ENCODE results near the gene CNOT1. TPM values are rescaled to one million over a fixed set of nuclear protein-coding genes. Genes with fewer than 3 reads are reported as not detected.
"Not testable (repeated sequence)": the region's sequence is repeated elsewhere in the genome, so short reads cannot be mapped to it uniquely, and the experiment has no call there.

Gene CNOT1
- total and polyA plus RNA-seq, 2 donors, result 74.4 to 141 TPM

DNA sequence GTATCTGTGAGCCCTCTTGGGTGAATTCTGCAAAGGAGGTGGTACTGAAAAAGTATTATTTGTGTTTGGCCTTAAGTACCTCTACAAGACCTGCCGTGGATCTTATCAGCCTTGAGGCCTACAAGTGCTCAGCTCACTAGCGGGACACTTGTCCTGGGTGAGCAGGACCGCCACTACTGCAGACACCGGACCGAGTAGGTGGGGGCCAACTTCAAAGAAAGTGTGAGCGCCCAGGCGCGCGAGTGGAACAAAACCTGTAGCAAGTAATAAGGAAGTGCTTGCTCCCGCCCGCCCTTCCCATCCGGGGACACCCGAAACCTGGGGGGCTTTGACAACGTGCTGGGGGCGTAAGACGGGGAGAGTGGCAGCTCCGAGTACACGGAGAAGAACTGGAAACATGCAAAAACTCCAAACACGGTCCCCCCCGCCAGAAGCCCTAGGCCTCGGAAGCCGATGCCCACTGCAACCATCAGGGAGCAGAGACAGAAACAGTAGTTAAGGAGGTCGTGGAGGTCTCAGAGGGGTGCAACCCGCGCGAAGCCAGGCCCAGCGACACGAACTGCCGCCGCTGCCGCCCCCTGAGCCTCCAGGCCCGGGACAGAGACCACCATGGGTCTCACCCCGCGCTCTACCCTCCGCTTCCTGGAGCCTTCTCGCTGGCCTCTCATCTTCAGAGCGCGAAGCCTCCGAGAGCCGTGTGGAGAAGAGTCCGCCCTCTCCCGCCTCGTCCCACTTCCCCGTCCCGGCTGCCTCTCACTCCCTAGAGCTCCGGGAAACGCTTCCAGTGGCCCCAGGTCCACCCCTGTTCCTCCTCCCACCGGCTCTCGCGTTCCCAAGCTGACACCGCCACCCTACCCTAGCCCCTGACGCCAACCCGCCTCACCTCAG is 537 bp downstream of the CNOT1 start:
- Histone ChIP-seq H3K27ac (ENCODE audit: low read depth) (peak overlapping the region; percentile 96), H3K4me1 (ENCODE audit: insufficient read depth) (peaks cover 2% of the 10 kb centered on the region), H3K4me3 (ENCODE audit: low read depth, low read length) (peak overlapping the region; percentile 70), H3K36me3 (ENCODE audit: insufficient read depth) (no peaks in the 10 kb centered on the region)
- under 1% methylated on average over 53 of the region's 53 CpGs for WGBS
- DNase-seq (ENCODE audit: extremely low spot score), result no peak

DNA sequence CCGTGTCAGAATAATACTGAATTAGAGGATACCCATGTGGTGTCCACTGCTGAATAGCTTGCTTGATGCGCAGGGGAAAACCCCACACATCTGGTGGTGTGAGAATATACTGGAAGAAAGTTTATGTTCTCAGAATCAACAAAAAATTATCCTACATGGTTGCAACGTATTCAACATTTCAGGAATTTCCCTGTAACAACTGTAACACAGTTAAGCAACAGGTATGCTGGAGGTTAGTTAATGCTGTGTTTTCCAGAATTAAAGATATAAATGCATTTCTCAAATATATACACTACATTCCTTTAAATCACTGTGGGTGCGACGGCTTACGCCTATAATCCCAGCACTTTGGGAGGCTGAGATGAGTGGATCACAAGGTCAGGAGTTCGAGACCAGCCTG is 5.4 kb downstream of the CNOT1 start:
- H3K4me1 ChIP-seq (ENCODE audit: insufficient read depth), result peaks cover 2% of the 10 kb centered on the region
- peaks cover 2% of the 10 kb centered on the region for H3K36me3 ChIP-seq (ENCODE audit: insufficient read depth)
- H3K4me3 ChIP-seq (ENCODE audit: low read depth, low read length), result no peak overlapping the region
- H3K27ac ChIP-seq (ENCODE audit: low read depth), result no peak overlapping the region
- WGBS, result 91% methylated on average over 7 of the region's 7 CpGs
- no peak for DNase-seq (ENCODE audit: extremely low spot score)

DNA sequence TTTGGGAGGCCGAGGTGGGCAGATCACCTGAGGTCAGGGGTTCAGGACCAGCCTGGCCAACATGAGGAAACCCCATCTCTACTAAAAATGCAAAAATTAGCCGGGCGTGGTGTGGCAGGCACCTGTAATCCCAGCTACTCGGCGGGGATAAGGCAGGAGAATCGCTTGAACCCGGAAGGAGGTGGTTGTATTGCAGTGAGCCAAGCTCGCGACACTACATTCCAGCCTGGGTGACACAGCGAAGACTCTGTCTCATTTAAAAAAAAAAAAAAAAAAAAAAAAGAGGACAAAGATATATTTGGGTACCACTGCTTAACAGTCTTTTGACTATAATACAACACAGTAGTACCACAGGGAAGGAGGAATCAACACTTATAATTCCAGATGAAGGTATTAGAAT is 9.2 kb downstream of the CNOT1 start:
- H3K4me1 ChIP-seq (ENCODE audit: insufficient read depth), result no peaks in the 10 kb centered on the region
- H3K4me3 ChIP-seq (ENCODE audit: low read depth, low read length), result no peak overlapping the region
- H3K36me3 ChIP-seq (ENCODE audit: insufficient read depth), result peaks cover 10% of the 10 kb centered on the region
- no peak overlapping the region for H3K27ac ChIP-seq (ENCODE audit: low read depth)
- 93% methylated on average over 10 of the region's 10 CpGs for WGBS
- DNase-seq (ENCODE audit: extremely low spot score), result no peak

DNA sequence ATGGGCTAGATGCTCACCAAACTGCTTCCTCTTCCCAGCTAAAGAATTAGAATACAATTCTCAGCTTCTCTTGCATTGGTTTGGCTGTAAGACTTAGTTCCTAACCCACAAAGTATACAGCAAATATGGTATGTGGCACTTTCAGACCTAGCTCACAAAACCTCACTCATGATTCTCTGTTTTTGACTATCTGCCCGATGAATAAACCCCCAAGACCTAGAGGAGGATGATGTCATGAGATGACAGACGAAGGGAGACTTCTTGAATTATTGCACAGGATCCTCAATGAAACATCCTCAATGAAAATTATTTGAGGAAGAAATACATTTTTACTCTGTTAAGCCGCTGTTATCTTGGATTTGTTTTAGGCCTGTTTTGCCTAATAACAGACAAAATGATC is 14.3 kb downstream of the CNOT1 start:
- Histone ChIP-seq H3K4me3 (ENCODE audit: low read depth, low read length) (no peak overlapping the region), H3K27ac (ENCODE audit: low read depth) (no peak overlapping the region), H3K36me3 (ENCODE audit: insufficient read depth) (peaks cover 10% of the 10 kb centered on the region), H3K4me1 (ENCODE audit: insufficient read depth) (no peaks in the 10 kb centered on the region)
- DNase-seq (ENCODE audit: extremely low spot score), result no peak
- WGBS, result 64% methylated on average over 3 of the region's 3 CpGs

DNA sequence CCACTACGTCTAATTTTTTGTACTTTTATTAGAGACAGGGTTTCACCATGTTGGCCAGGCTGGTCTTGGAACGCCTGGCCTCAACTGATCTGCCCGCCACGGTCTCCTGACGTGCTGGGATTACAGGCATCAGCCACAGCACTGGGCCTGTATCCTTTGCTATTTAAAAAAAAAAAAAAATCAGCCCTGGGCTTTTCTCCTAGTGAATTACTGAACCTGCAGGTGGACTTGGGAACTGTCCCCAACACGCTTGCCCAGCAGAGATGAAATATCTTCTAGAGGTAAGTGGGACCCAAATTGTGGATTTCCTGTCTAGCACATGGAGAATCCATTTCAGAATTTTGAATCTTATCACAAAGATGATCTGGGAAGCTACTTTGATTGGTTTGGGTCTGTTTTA is 14.8 kb downstream of the CNOT1 start:
- 93% methylated on average over 6 of the region's 6 CpGs for WGBS
- peaks cover 10% of the 10 kb centered on the region for H3K36me3 ChIP-seq (ENCODE audit: insufficient read depth)
- H3K27ac ChIP-seq (ENCODE audit: low read depth), result no peak overlapping the region
- H3K4me3 ChIP-seq (ENCODE audit: low read depth, low read length), result no peak overlapping the region
- no peaks in the 10 kb centered on the region for H3K4me1 ChIP-seq (ENCODE audit: insufficient read depth)
- no peak for DNase-seq (ENCODE audit: extremely low spot score)

DNA sequence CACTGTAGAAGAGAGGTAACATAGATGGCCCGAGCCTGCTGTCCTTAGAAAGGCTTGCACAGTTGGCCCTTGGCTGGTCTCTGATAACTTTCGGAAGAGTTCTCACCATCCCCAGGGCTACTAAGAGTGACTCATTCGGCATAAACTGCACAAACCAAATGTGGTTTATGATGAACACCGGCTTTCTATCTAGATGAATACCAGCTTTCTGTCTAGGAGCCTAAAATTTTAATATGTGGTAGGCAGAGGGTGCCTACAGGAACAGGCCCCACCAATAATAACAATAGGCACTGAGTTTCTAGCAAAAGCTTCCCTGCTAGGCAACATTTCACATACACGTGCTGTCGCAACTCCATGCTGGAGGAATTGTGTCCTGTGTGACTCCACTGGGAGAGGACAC is 15.4 kb downstream of the CNOT1 start:
- DNase-seq (ENCODE audit: extremely low spot score), result no peak
- H3K36me3 ChIP-seq (ENCODE audit: insufficient read depth), result peaks cover 10% of the 10 kb centered on the region
- WGBS, result 82% methylated on average over 6 of the region's 6 CpGs
- H3K4me1 ChIP-seq (ENCODE audit: insufficient read depth), result no peaks in the 10 kb centered on the region
- no peak overlapping the region for H3K4me3 ChIP-seq (ENCODE audit: low read depth, low read length)
- no peak overlapping the region for H3K27ac ChIP-seq (ENCODE audit: low read depth)

DNA sequence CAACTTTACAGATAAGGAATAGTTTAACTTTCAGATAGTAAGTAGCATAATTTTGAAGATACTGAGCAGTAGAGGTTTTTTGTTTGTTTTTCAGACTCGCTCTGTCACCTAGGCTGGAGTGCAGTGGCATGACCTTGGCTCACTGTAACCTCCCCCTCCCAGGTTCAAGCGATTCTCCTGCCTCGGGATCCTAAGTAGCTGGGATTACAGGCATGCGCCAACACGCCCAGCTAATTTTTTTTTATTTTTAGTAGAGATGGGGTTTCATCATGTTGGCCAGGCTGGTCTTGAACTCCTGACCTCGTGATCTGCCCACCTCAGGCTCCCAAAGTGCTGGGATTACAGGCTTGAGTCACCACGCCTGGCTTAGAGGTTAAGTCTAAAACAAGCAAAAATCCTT is 16.7 kb downstream of the CNOT1 start:
- H3K27ac ChIP-seq (ENCODE audit: low read depth); DNase-seq (ENCODE audit: extremely low spot score); H3K4me1 ChIP-seq (ENCODE audit: insufficient read depth); H3K4me3 ChIP-seq (ENCODE audit: low read depth, low read length); H3K36me3 ChIP-seq (ENCODE audit: insufficient read depth): not testable (repeated sequence)
- WGBS, result 86% methylated on average over 7 of the region's 7 CpGs

DNA sequence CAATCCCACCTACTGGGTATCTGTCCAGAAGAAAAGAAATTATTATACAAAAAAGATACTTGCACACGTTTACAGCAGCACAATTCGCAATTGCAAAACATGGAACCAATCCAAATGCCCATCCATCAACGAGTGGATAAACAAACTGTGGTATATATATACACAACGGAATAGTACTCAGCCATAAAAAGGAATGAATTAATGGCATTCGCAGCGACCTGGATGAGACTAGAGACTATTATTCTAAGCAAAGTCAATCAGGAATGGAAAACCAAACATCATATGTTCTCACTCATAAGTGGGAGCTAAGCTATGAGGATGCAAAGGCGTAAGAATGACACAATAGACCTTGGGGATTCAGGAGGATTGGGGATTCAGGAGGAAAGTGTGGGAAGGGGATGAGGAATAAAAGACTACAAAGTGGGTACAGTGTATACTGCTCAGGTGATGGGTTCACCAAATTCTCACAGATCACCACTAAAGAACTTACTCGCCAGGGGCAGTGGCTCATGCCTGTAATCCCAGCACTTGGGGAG is 21.0 kb downstream of the CNOT1 start:
- 88% methylated on average over 8 of the region's 8 CpGs for WGBS
- Histone ChIP-seq H3K4me1 (ENCODE audit: insufficient read depth) (no peaks in the 10 kb centered on the region), H3K36me3 (ENCODE audit: insufficient read depth) (peaks cover 2% of the 10 kb centered on the region), H3K4me3 (ENCODE audit: low read depth, low read length) (no peak overlapping the region), H3K27ac (ENCODE audit: low read depth) (no peak overlapping the region)
- no peak for DNase-seq (ENCODE audit: extremely low spot score)

DNA sequence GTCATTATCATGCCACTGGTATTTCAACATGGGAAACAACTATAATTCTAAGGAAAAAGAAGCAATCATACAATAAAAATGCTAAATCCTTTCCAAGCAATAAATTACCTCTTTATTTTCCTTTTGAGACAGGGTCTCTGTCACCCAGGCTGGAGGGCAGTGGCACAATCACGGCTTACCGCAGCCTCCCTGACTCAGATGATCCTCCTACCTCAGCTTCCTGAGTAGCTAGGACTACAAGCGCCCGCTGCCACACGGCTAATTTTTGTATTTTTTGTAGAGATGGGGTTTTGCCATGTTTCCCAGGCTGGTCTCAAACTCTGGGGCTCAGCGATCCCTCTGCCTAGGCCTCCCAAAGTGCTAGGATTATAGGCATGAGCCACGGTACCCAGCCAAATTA is 24.1 kb downstream of the CNOT1 start:
- no peaks in the 10 kb centered on the region for H3K36me3 ChIP-seq (ENCODE audit: insufficient read depth)
- no peak overlapping the region for H3K27ac ChIP-seq (ENCODE audit: low read depth)
- no peak overlapping the region for H3K4me3 ChIP-seq (ENCODE audit: low read depth, low read length)
- 95% methylated on average over 7 of the region's 7 CpGs for WGBS
- no peak for DNase-seq (ENCODE audit: extremely low spot score)
- no peaks in the 10 kb centered on the region for H3K4me1 ChIP-seq (ENCODE audit: insufficient read depth)

DNA sequence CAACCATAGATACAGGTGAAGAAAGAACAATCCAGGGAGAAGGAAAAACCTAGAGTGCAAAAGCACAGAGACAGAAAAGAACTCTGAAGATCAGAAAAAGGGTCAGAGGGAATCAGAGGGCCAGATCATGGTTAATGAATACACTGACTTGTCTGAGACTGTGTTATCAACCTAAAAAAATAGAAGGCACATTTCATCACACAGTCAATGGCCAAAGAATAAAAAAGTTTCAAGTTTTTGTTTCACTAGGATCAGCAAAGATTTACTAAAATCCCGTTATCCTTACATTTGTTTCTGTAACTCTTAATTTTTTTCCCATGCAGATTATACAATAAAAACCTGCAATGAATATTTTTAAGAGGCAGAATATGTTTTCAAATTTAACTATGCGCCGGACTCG is 38.5 kb downstream of the CNOT1 start:
- WGBS, result 85% methylated on average over 4 of the region's 4 CpGs
- DNase-seq (ENCODE audit: extremely low spot score), result no peak
- H3K4me3 ChIP-seq (ENCODE audit: low read depth, low read length), result no peak overlapping the region
- no peak overlapping the region for H3K27ac ChIP-seq (ENCODE audit: low read depth)
- peaks cover 3% of the 10 kb centered on the region for H3K36me3 ChIP-seq (ENCODE audit: insufficient read depth)
- no peaks in the 10 kb centered on the region for H3K4me1 ChIP-seq (ENCODE audit: insufficient read depth)

DNA sequence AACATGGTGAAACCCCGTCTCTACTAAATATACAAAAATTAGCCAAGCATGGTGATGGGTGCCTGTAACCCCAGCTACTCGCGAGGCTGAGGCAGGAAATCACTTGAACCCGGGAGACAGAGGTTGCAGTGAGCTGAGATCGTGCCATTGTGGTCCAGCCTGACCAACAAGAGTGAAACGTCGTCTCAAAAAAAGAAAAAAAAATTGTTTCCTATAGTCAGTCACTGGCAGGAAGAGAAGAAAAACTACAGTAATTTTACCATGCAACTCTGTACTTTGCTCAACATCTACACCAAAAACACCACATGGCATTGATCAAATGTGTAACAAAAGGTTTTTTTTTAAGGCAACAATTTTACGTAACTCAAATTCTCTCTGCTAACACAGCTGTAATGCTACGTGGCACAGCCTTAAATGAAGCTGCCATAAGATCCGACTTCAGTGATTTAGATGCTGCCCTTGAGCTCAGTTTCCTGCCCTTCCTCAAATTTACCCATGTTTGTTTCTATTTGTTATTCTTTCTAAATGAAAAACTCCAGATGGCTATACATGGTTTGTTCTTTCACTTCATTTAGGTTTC is 40.2 kb downstream of the CNOT1 start:
- Histone ChIP-seq H3K4me3 (ENCODE audit: low read depth, low read length) (no peak overlapping the region), H3K36me3 (ENCODE audit: insufficient read depth) (peaks cover 4% of the 10 kb centered on the region), H3K27ac (ENCODE audit: low read depth) (no peak overlapping the region), H3K4me1 (ENCODE audit: insufficient read depth) (no peaks in the 10 kb centered on the region)
- WGBS, result 77% methylated on average over 10 of the region's 10 CpGs
- no peak for DNase-seq (ENCODE audit: extremely low spot score)

DNA sequence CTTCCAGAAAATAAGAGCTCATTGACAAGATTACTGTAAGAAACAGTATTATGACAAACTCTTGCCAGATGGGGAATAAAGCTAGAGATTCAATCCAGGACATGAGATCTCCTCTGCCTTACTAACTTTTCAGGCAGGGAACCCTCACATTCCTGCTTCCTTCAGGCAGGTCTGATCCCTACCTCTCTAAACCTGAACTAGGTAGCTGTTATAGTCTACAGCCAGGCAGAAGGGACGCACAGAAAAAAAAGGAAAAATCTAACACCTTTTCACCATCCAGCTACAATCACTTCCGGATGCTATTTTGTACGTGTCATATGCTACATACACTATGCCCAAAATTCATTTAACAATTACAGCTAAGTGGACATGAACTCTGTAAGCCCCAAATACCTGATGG is 41.2 kb downstream of the CNOT1 start:
- Histone ChIP-seq H3K4me1 (ENCODE audit: insufficient read depth) (no peaks in the 10 kb centered on the region), H3K27ac (ENCODE audit: low read depth) (no peak overlapping the region), H3K36me3 (ENCODE audit: insufficient read depth) (peaks cover 4% of the 10 kb centered on the region), H3K4me3 (ENCODE audit: low read depth, low read length) (no peak overlapping the region)
- 91% methylated on average over 3 of the region's 3 CpGs for WGBS
- DNase-seq (ENCODE audit: extremely low spot score), result no peak

DNA sequence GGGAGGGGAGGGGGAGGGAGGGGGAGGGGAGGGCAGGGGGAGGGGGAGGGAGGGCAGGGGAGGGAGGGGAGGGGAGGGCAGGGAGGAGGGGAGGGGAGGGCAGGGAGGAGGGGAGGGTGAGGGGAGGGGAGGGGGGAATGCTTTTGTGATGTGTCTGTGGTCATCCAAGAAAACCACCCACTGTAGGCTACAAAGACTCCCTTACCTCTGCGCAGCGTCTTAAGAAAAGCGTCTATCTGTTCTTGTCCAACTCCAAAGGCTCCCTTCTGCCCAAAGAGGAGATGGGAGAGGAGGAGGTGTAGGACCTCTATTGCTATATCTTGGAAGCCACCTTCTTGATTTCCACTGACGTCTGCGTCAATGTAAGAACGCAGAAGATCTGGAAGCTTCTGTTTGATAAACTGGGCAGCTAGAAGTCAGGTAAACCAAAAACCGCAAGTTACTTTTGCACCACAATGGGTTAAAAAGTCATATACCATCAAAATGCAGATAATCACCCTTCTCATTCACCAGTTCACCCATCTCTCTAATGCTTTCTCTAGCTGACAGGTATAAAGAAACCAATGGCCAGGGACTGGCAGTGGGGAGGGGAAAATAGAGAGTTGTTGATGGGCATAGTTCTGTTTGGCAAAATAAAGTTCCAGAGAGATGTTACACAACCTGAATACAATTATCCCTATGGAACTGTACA is 43.1 kb downstream of the CNOT1 start:
- Histone ChIP-seq H3K36me3 (ENCODE audit: insufficient read depth) (peaks cover 8% of the 10 kb centered on the region), H3K4me3 (ENCODE audit: low read depth, low read length) (no peak overlapping the region), H3K27ac (ENCODE audit: low read depth) (no peak overlapping the region), H3K4me1 (ENCODE audit: insufficient read depth) (no peaks in the 10 kb centered on the region)
- no peak for DNase-seq (ENCODE audit: extremely low spot score)
- 95% methylated on average over 7 of the region's 7 CpGs for WGBS
